ENCODE data around the gene AHRR. TPM values are rescaled to one million over a fixed set of nuclear protein-coding genes. Genes with fewer than 3 reads are reported as not detected.

AHRR gene
- total RNA-seq, 1 experiment from 2014 or later: 15.3 TPM

GRCh38 chr5:442335-443238, 121.1 kb downstream of the AHRR start, which contains the start of gene EXOC3:
EXOC3 (plus strand) TSS chr5:443176; CDS start chr5:446206, 3,030 bp downstream.
- peak; percentile 85 for DNase-seq (ENCODE audit: low read depth)

DNA sequence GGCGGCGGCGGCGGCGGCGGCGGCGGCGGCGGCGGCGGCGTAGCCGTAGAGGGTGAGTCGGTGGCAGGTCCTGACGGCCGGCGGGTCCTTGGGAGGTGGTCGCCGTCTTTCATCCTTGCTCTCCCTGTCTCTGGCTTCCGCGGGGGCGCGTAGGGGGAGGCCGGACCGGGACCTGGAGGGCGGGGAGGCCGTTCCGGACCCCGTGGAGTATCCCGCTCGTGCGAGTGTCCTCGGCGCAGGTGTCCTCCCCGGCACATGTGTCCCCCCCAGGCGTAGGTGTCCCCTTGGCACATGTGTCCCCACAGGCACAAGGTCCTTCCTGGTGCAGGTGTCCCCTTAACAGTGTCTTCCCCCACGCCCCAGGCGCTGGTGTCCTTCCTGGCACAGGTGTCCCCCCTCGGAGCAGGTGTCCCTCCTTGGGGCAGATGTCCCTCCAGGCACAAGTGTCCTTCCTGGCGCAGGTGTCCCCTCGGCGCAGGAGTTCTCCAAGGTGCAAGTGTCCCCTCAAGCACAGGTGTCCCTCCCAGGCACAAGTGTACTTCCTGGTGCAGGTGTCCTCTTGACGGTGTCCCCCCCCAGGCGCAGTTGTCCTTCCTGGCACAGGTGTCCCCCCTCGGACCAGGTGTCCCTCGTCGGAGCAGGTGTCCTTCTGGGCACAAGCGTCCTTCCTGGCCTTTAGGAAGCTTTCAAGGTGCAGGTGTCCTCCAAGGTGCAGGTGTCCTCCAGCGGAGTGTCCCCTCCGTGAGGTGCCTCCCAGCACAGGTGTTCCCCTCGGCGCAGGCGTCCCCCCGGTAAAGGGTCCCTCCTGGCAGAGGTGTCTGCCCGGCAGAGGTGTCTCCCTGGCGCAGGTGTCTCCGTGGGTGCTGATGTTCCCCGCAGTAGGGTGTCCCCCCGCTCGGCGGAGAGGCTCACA, 122.0 kb downstream of the AHRR start:
- no peak for DNase-seq (ENCODE audit: low read depth)

GRCh38 chr5:444226-444625, 122.7 kb downstream of the AHRR start:
- no peak for DNase-seq (ENCODE audit: low read depth)

GRCh38 chr5:445591-445990, 124.1 kb downstream of the AHRR start:
- no peak for DNase-seq (ENCODE audit: low read depth)

GRCh38 chr5:446066-446882, 124.8 kb downstream of the AHRR start:
- no peak for DNase-seq (ENCODE audit: low read depth)

GRCh38 chr5:446883-447263, 125.4 kb downstream of the AHRR start:
- no peak for DNase-seq (ENCODE audit: low read depth)

DNA sequence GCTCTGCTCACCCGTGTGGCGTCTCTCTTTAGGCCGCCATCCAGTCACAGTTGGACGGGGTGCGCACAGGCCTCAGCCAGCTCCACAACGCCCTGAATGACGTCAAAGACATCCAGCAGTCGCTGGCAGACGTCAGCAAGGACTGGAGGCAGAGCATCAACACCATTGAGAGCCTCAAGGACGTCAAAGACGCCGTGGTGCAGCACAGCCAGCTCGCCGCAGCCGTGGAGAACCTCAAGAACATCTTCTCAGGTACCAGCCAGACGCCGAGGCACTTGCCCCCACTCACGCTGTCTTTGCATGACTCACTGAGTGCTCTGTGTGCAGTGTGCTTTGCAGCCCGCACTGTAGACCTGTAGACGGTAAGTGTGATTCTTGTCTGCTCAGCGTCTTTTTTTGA, 126.0 kb downstream of the AHRR start:
- DNase-seq (ENCODE audit: low read depth): no peak

DNA sequence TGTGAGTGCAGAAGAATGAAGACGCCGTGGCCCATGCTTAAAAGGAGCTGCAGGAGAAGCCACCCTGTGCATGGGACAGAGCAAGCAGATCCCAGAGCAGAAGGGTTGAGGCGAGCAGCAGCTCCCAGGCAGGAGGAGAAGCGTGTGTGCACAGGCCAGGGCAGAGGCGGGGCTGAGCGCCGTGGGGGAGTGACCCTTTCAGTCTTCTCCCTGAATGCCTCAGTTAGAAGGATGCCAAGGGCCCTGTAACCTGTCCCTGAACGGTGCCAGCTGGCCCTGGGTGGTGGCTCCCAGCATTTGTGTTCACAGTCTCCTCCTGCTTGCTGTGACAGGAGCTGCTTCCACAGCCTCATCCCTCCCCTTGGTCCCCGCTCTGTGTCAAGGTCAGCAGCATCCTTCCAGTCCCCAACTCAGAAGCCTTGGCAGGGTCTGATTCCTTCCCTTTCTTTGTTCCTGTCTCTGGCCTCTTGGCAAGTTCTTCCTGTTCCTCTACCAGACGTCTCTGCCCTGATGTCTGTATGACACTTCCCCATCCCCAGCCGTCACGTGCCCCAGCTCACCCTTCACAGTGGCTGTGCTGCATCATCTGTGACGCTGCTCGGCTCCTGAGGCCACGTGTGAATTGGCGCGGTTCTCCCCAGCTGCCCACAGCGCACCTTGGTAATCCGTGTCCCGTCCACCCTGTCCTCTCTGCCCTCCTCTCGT, 126.7 kb downstream of the AHRR start:
- no peak for DNase-seq (ENCODE audit: low read depth)

DNA sequence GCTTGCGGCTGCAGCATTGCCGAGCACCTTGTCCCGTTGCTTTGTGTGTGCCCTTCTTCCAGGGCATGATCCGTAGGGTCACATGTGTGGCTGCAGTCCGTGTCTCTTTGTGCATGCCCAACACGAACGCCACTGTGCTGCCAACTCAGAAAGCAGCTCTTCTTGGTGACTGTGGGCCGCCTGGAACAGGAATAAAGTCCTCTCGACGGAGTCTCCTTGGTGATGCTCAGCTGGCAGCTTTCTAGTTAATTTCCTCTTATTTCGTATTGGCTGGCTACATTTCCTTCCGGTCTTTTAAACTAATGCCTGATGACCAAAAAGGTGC, 127.2 kb downstream of the AHRR start:
- no peak for DNase-seq (ENCODE audit: low read depth)

GRCh38 chr5:449151-449550, 127.6 kb downstream of the AHRR start:
- no peak for DNase-seq (ENCODE audit: low read depth)

GRCh38 chr5:451587-452458, 130.3 kb downstream of the AHRR start:
- no peak for DNase-seq (ENCODE audit: low read depth)

- DNase-seq (ENCODE audit: low read depth): no peak
These were observed 131.6 kb downstream of the AHRR start for GRCh38 chr5:452978-453710.

DNA sequence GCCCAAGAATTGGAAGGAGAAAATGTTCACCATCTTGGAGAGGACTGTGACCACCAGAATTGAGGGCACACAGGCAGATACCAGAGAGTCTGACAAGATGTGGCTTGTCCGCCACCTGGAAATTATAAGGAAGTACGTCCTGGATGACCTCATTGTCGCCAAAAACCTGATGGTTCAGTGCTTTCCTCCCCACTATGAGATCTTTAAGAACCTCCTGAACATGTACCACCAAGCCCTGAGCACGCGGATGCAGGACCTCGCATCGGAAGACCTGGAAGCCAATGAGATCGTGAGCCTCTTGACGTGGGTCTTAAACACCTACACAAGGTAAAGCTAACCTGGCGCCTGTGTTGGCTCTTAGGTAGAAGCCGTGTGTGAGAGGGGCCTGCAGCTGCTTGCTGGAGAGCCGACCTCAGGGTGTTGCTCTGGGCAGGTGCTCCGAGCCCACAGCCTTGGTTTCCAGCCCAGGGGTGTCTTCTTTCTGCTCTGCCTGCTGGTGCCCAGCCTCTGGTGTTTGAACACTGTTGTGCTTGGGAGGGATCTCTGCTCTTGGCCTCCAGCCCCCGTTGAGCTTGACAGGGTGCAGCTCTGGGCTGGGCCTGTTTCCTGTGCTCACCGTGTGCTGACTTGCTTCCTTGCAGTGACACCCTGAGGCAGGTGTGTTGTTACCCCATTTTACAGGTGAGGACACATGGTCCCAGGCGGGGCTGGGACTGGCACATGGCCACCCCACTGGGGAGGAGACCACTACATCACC, 132.4 kb downstream of the AHRR start:
- DNase-seq (ENCODE audit: low read depth): no peak

- no peak for DNase-seq (ENCODE audit: low read depth)
These were observed 133.4 kb downstream of the AHRR start for GRCh38 chr5:454936-455335.

GRCh38 chr5:455806-456205, 134.3 kb downstream of the AHRR start:
- no peak for DNase-seq (ENCODE audit: low read depth)

- peak; percentile 53 for DNase-seq (ENCODE audit: low read depth)
These were observed 135.1 kb downstream of the AHRR start for GRCh38 chr5:456351-457194.

DNA sequence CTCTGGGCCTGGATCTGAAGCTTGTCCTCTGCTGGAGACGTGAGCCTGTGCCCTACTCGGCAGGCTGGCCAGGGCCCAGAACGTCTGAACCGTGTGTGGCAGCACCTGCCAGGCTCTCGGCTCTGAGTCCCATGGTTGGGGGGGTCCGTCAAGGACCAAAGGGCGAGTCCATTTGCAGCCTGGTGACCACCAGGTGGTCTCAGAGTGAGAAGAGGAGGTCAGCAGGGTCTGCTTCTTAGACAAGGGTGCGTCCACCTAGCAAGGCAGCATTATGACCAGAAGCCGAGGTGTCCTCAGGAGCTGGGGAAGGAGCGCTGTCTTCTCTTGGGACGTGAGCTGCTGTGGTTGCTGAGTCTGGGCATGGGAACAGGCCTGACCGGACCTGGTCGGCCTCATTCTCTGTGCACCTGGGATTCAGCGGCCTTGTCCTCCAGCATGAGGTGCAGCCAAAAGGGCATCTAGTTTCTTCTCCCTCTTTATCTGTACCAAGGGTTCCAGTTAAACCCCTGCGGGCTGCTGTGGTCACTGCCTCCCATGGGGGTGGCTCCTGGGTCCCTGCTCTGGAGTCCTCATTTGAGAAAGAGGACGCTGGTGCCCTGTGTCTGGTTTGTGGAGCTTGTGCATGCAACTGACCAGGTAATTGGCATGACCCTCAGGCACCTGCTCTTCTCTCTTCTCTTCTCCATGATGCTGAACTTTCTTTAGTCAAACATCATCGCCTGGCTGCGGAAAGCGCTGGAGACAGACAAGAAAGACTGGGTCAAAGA, 135.9 kb downstream of the AHRR start:
- no peak for DNase-seq (ENCODE audit: low read depth)
